Raji (cell line): Measurements from ENCODE around the gene REEP5.

Experiments used
- POLR2A ChIP-seq: IDR thresholded peaks from 2 replicates; pipeline ENCODE4 v1.6.1; 2011; ENCODE audit warnings: low read depth, low read length, control low read depth; ENCODE audit not compliant: insufficient read depth

The REEP5 gene

GRCh38 chr5:112910529-112910928 lies 11.5 kb downstream of the REEP5 start:
- TF ChIP-seq POLR2A, result no peak

GRCh38 chr5:112908854-112909253 lies 13.2 kb downstream of the REEP5 start:
- TF ChIP-seq POLR2A, result no peak

- no peak for TF ChIP-seq POLR2A
Observed at GRCh38 chr5:112907166-112907631, 14.8 kb downstream of the REEP5 start.

- no peak for TF ChIP-seq POLR2A
Observed at GRCh38 chr5:112906637-112907036, 15.4 kb downstream of the REEP5 start.

- TF ChIP-seq POLR2A, result no peak
Observed at GRCh38 chr5:112902561-112902960, 19.5 kb downstream of the REEP5 start.

- no peak for TF ChIP-seq POLR2A
Observed at GRCh38 chr5:112895682-112896081, 26.3 kb downstream of the REEP5 start.

GRCh38 chr5:112892776-112893175 lies 29.3 kb downstream of the REEP5 start:
- TF ChIP-seq POLR2A, result no peak

- TF ChIP-seq POLR2A, result no peak
Observed at GRCh38 chr5:112886975-112887374, 35.1 kb downstream of the REEP5 start.

- TF ChIP-seq POLR2A, result no peak
Observed at GRCh38 chr5:112885001-112885400, 37.0 kb downstream of the REEP5 start.

- TF ChIP-seq POLR2A, result no peak
Observed at GRCh38 chr5:112883192-112883591, 38.8 kb downstream of the REEP5 start.

GRCh38 chr5:112880219-112880964 lies 41.6 kb downstream of the REEP5 start:
- TF ChIP-seq POLR2A, result no peak

- TF ChIP-seq POLR2A, result no peak
Observed at GRCh38 chr5:112878760-112879159, 43.3 kb downstream of the REEP5 start.

GRCh38 chr5:112878101-112878500 lies 43.9 kb downstream of the REEP5 start:
- no peak for TF ChIP-seq POLR2A

- no peak for TF ChIP-seq POLR2A
Observed at GRCh38 chr5:112876362-112876761, 45.7 kb downstream of the REEP5 start.

- no peak for TF ChIP-seq POLR2A
Observed at GRCh38 chr5:112870966-112871365, 51.1 kb downstream of the REEP5 start.

- no peak for TF ChIP-seq POLR2A
Observed at GRCh38 chr5:112869948-112870347, 52.1 kb downstream of the REEP5 start.

GRCh38 chr5:112867411-112867810 lies 54.6 kb downstream of the REEP5 start:
- no peak for TF ChIP-seq POLR2A
